Right lobe of liver (tissue), 4 donors: ENCODE data around the gene RCSD1.

ENCODE experiments used
- POLR2A ChIP-seq: fragments of 450-650 bp; IDR thresholded peaks from one replicate; pipeline ENCODE4 v1.6.1; 2017; ENCODE audit warnings: antibody characterized with exemption, mild to moderate bottlenecking
- TF ChIP-seq, protein P1 (sequence below), 4 donors: fragments of 200-600 bp in 3 of 4; fragments of 450-650 bp in 1 of 4; IDR thresholded peaks; one replicate each; pipeline versions ENCODE4 v1.5.1 to v1.8.0; 2016 to 2022; ENCODE audit warnings: antibody characterized with exemption in 4 of 4, mild to moderate bottlenecking in 2 of 4
- donor health status: DM: no; HTN: no; CAD: no.
- donor health status: DM: no; HTN: no; CAD: no.
- donor health status: DM: no; HTN: yes; CAD: no.

DNA sequence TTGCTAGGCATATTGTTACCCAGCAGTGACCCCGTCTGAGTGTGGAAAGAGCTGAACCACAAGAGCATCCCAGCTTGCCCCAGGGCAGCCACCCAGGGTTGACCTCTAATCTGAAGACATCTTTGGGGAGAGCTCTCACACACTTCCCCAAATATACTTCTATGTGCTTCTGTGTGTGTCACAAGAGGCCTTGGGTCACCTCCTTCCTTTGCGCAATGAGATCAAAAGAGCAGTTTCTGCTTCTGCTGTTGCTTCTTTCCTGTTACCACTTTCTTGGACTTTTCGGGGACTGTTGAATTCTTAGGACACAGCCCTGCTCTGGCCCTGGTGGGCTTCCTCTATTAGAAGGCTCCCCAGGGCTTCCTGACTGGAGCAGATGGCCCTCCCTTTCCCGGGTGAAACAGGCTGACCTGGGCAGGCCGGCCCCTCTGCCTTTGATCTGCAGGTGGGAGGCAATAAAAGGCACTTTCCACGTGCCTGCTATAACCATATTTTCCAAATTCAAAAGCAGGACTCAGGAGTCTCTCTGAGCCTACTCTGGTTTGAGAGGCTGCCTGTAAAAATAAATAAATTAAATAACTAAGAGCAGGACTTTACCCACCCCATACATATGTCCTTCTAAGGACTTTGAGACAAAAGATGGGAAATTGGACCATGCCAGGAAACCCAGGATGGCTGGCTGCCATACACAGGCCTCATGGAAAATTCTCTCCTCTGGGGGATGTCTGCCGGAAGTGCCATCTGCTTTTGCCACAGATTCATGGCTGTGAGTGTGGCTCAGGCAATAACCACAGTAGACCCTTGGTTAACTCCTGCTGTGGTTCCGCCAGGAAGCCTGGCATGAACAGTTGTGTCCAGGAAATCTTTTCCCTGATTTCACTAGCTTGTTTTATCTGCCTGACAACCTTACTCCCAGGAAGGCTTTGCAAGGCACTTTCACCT is 28.3 kb upstream of the RCSD1 start:
- TF ChIP-seq, protein P1, sequence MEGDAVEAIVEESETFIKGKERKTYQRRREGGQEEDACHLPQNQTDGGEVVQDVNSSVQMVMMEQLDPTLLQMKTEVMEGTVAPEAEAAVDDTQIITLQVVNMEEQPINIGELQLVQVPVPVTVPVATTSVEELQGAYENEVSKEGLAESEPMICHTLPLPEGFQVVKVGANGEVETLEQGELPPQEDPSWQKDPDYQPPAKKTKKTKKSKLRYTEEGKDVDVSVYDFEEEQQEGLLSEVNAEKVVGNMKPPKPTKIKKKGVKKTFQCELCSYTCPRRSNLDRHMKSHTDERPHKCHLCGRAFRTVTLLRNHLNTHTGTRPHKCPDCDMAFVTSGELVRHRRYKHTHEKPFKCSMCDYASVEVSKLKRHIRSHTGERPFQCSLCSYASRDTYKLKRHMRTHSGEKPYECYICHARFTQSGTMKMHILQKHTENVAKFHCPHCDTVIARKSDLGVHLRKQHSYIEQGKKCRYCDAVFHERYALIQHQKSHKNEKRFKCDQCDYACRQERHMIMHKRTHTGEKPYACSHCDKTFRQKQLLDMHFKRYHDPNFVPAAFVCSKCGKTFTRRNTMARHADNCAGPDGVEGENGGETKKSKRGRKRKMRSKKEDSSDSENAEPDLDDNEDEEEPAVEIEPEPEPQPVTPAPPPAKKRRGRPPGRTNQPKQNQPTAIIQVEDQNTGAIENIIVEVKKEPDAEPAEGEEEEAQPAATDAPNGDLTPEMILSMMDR (IDR thresholded peaks at IDR 0.05) = no peak
- no peak for TF ChIP-seq POLR2A
